Lung (tissue), 12 donors: Measurements from ENCODE around the gene TMEM253. TPM values are rescaled to one million over a fixed set of nuclear protein-coding genes. Genes with fewer than 3 reads are reported as not detected.

Experiments used
- ATAC-seq: fragments of 200-7000 bp; cut with Tn5 transposase; one replicate; pipeline ENCODE4 v1.9.1; 2020; ENCODE audit warnings: moderate number of reproducible peaks; ENCODE audit not compliant: insufficient read depth, low FRiP score
- DNase-seq, 3 donors: peaks; one replicate each; pipeline ENCODE4 v3.0.0-alpha.2; 2013 to 2017
- H3K27ac ChIP-seq, 2 donors: one replicate each; pipeline ENCODE4 v1.5.1; 2013; ENCODE audit warnings: mild to moderate bottlenecking in 2 of 2, moderate library complexity in 2 of 2, control low read depth in 1 of 2, inconsistent platforms in 1 of 2, low read depth in 1 of 2, low read length in 1 of 2
- H3K27me3 ChIP-seq, 3 donors: one replicate each; pipeline ENCODE4 v1.5.1; 2013; ENCODE audit warnings: low read length in 2 of 3; ENCODE audit not compliant: control insufficient read depth in 3 of 3, insufficient read depth in 3 of 3
- H3K36me3 ChIP-seq, 4 donors: one replicate each; pipeline ENCODE4 v1.5.1; 2013; ENCODE audit warnings: low read length in 4 of 4, mild to moderate bottlenecking in 1 of 4, moderate library complexity in 1 of 4; ENCODE audit not compliant: control insufficient read depth in 4 of 4, insufficient read depth in 4 of 4
- H3K4me1 ChIP-seq, 5 donors: one replicate each; pipeline ENCODE4 v1.5.1; 2013; ENCODE audit warnings: low read length in 5 of 5, mild to moderate bottlenecking in 2 of 5, moderate library complexity in 1 of 5; ENCODE audit not compliant: control insufficient read depth in 5 of 5, insufficient read depth in 5 of 5
- H3K4me3 ChIP-seq: one replicate; pipeline ENCODE4 v1.5.1; 2013; ENCODE audit warnings: mild to moderate bottlenecking, control low read depth, moderate library complexity
- H3K9ac ChIP-seq, 2 donors: one replicate each; pipeline ENCODE4 v1.5.1; 2013; ENCODE audit warnings: low read length in 2 of 2, control low read depth in 1 of 2; ENCODE audit not compliant: insufficient read depth in 1 of 2
- H3K9me3 ChIP-seq, 4 donors: one replicate each; pipeline ENCODE4 v1.5.1; 2013; ENCODE audit warnings: low read length in 3 of 4, mild to moderate bottlenecking in 1 of 4, moderate library complexity in 1 of 4; ENCODE audit not compliant: control insufficient read depth in 4 of 4, insufficient read depth in 3 of 4
- CTCF ChIP-seq: IDR thresholded peaks from 2 replicates; pipeline ENCODE4 v1.5.1; 2012; ENCODE audit warnings: mild to moderate bottlenecking; ENCODE audit errors: control extremely low read depth, extremely low read depth
- WGBS, 2 donors: extraction: QIAGEN DNeasy Blood & Tissue Kit; methylation state at CpG; one replicate each; pipeline ENCODE4 v1.1.7; 2013; 5-methylcytosine and 5-hydroxymethylcytosine counted together
- polyA plus RNA-seq, 2 donors: library from polyadenylated mRNA; stranded (reverse); fragments of 200-250 nt; gene quantifications; one replicate each; pipeline ENCODE4 v1.2.1, GENCODE V29; 2013
- total RNA-seq, 2 donors: library from RNA; depleted of rRNA in 1 of 2; stranded (reverse); fragments of >200 nt in 1 of 2; gene quantifications; one replicate each; pipeline ENCODE4 v1.2.1, GENCODE V29; 2014 to 2021
- donor health status: control.
- donor health status: control.
- donor health status: Bipolar disorder and iron deficiency.
- donor health status: healthy.
- donor health status: DM: yes; HTN: yes; CAD: no.

TMEM253 gene
- total and polyA plus RNA-seq, 4 donors: 0.20 to 0.52 (median 0.34) TPM

- no peak for TF ChIP-seq CTCF
- Histone ChIP-seq H3K36me3 (no peaks in the 10 kb centered on the region), H3K4me1 (peaks cover 6 to 31% (median 13%) of the 10 kb centered on the region in 5 donors), H3K27ac (peak within 1 kb of the TSS; percentile 91 to 92), H3K9ac (peak within 1 kb of the TSS; percentile 70 to 77), H3K27me3 (no peaks in the 10 kb centered on the region), H3K9me3 (no peaks in the 10 kb centered on the region), H3K4me3 (peak within 1 kb of the TSS; percentile 58)
- ATAC-seq (peak; percentile 8), DNase-seq (peak; percentile 61 to 75 (median 69))
- WGBS, 2 donors: 1 to 2% methylated on average over 26 to 85 of the region's 90 CpGs
Measured at GRCh38 chr14:21098076-21098891, 2.6 kb upstream of the TMEM253 start, which contains the start of gene ZNF219. TSS of gene ZNF219 (minus strand) at chr14:21098655. CDS start at chr14:21093591, 5,064 bp downstream.

GRCh38 chr14:21098892-21099595 lies 1.8 kb upstream of the TMEM253 start:
- Histone ChIP-seq H3K27me3 (no peaks in the 10 kb centered on the region), H3K36me3 (no peaks in the 10 kb centered on the region), H3K4me1 (peaks cover 7 to 28% (median 10%) of the 10 kb centered on the region in 5 donors), H3K9ac (peak overlapping the region in 1 of 2 donors; percentile 77), H3K4me3 (peak overlapping the region; percentile 58), H3K9me3 (no peaks in the 10 kb centered on the region), H3K27ac (peak overlapping the region; percentile 91 to 92)
- DNase-seq (no peak), ATAC-seq (no peak)
- no peak for TF ChIP-seq CTCF
- 16 to 18% methylated on average over 16 of the region's 16 CpGs for WGBS, 2 donors

- 49 to 85% methylated on average over 5 of the region's 5 CpGs for WGBS, 2 donors
- H3K36me3 ChIP-seq: no peaks in the 10 kb centered on the region
- no peaks in the 10 kb centered on the region for H3K27me3 ChIP-seq
- no peak for TF ChIP-seq CTCF
- H3K9ac ChIP-seq: peak overlapping the region in 1 of 2 donors; percentile 11
- DNase-seq (no peak), ATAC-seq (no peak)
- H3K4me3 ChIP-seq: no peak overlapping the region
- no peaks in the 10 kb centered on the region for H3K9me3 ChIP-seq
- H3K4me1 ChIP-seq: peaks cover 7 to 26% (median 9%) of the 10 kb centered on the region in 5 donors
- H3K27ac ChIP-seq: peak overlapping the region; percentile 78 to 92
Measured at GRCh38 chr14:21099596-21099985, 1.3 kb upstream of the TMEM253 start.
